Liver (tissue), 9 donors: ENCODE measurements around the gene PFKFB3. TPM values are rescaled to one million over a fixed set of nuclear protein-coding genes. Genes with fewer than 3 reads are reported as not detected.

Experiments used
- DNase-seq: peaks from one replicate; pipeline ENCODE4 v3.0.0-alpha.2; 2017; ENCODE audit warnings: low spot score
- H3K27ac ChIP-seq, 2 donors: one replicate each; pipeline ENCODE4 v1.7.0; 2013; ENCODE audit warnings: inconsistent platforms in 2 of 2, low read length in 2 of 2, control low read depth in 1 of 2, low read depth in 1 of 2, mild to moderate bottlenecking in 1 of 2
- H3K27me3 ChIP-seq, 4 donors: one replicate each; pipeline versions ENCODE4 v1.6.1 to v1.7.0; 2013; ENCODE audit warnings: low read length in 3 of 4, inconsistent platforms in 1 of 4, mild to moderate bottlenecking in 1 of 4, moderate library complexity in 1 of 4; ENCODE audit not compliant: control insufficient read depth in 4 of 4, insufficient read depth in 4 of 4
- H3K36me3 ChIP-seq, 4 donors: one replicate each; pipeline versions ENCODE4 v1.6.1 to v1.7.0; 2013; ENCODE audit warnings: low read length in 3 of 4, mild to moderate bottlenecking in 3 of 4, low read depth in 1 of 4, moderate library complexity in 1 of 4; ENCODE audit not compliant: control insufficient read depth in 4 of 4, insufficient read depth in 3 of 4
- H3K4me1 ChIP-seq, 4 donors: one replicate each; pipeline versions ENCODE4 v1.6.1 to v1.7.0; 2013; ENCODE audit warnings: low read length in 3 of 4, mild to moderate bottlenecking in 3 of 4, moderate library complexity in 1 of 4; ENCODE audit not compliant: control insufficient read depth in 4 of 4, insufficient read depth in 4 of 4
- H3K4me3 ChIP-seq, 3 donors: one replicate each; pipeline versions ENCODE4 v1.6.1 to v1.7.0; 2013; ENCODE audit warnings: low read length in 3 of 3, control low read depth in 1 of 3, low read depth in 1 of 3, mild to moderate bottlenecking in 1 of 3
- H3K9ac ChIP-seq, 2 donors: one replicate each; pipeline ENCODE4 v1.7.0; 2013; ENCODE audit warnings: low read length in 2 of 2, mild to moderate bottlenecking in 2 of 2, moderate library complexity in 2 of 2, control low read depth in 1 of 2, low read depth in 1 of 2
- H3K9me3 ChIP-seq, 4 donors: one replicate each; pipeline versions ENCODE4 v1.6.1 to v1.7.0; 2013; ENCODE audit warnings: low read length in 3 of 4; ENCODE audit not compliant: control insufficient read depth in 4 of 4
- ATF3 ChIP-seq: IDR thresholded peaks from 2 replicates; pipeline ENCODE4 v1.6.1; 2016; ENCODE audit warnings: antibody characterized with exemption
- CTCF ChIP-seq: fragments of 150-350 bp; IDR thresholded peaks from 2 replicates; pipeline ENCODE4 v1.5.1; 2017; ENCODE audit warnings: improper control_type of control experiment, low read depth, low read length; ENCODE audit not compliant: missing input control
- EGR1 ChIP-seq, 2 donors: IDR thresholded peaks; 2 replicates each; pipeline ENCODE4 v1.6.1; 2016 to 2018; ENCODE audit warnings: antibody characterized with exemption in 2 of 2, low read depth in 2 of 2
- FOXA1 ChIP-seq: IDR thresholded peaks from 2 replicates; pipeline ENCODE4 v1.6.1; 2016; ENCODE audit warnings: antibody characterized with exemption
- FOXA2 ChIP-seq: IDR thresholded peaks from 2 replicates; pipeline ENCODE4 v1.6.1; 2016; ENCODE audit warnings: antibody characterized with exemption
- GABPA ChIP-seq, 2 donors: IDR thresholded peaks in 1 of 2; conservative IDR thresholded peaks in 1 of 2; 2 replicates each; pipeline ENCODE4 v1.6.1; 2016; ENCODE audit warnings: antibody characterized with exemption in 2 of 2, mild to moderate bottlenecking in 1 of 2, moderate library complexity in 1 of 2
- HNF4A ChIP-seq, 2 donors: conservative IDR thresholded peaks; 2 replicates each; pipeline ENCODE4 v1.6.1; 2016; ENCODE audit warnings: antibody characterized with exemption in 2 of 2, mild to moderate bottlenecking in 2 of 2
- HNF4G ChIP-seq: IDR thresholded peaks from 2 replicates; pipeline ENCODE4 v1.6.1; 2016; ENCODE audit warnings: antibody characterized with exemption
- JUND ChIP-seq, 2 donors: IDR thresholded peaks; 2 replicates each; pipeline ENCODE4 v1.6.1; 2016; ENCODE audit warnings: antibody characterized with exemption in 2 of 2
- MAX ChIP-seq: IDR thresholded peaks from 2 replicates; pipeline ENCODE4 v1.6.1; 2016; ENCODE audit warnings: antibody characterized with exemption
- NR2F2 ChIP-seq: IDR thresholded peaks from 2 replicates; pipeline ENCODE4 v1.6.1; 2016; ENCODE audit warnings: antibody characterized with exemption
- RAD21 ChIP-seq, 2 donors: IDR thresholded peaks; 2 replicates each; pipeline ENCODE4 v1.6.1; 2016; ENCODE audit warnings: antibody characterized with exemption in 2 of 2, mild to moderate bottlenecking in 2 of 2
- REST ChIP-seq: IDR thresholded peaks from 2 replicates; pipeline ENCODE4 v1.6.1; 2016; ENCODE audit warnings: antibody characterized with exemption, mild to moderate bottlenecking
- RXRA ChIP-seq, 2 donors: IDR thresholded peaks; 2 replicates each; pipeline ENCODE4 v1.6.1; 2017 to 2018; ENCODE audit warnings: antibody characterized with exemption in 2 of 2, mild to moderate bottlenecking in 1 of 2
- SP1 ChIP-seq: IDR thresholded peaks from 2 replicates; pipeline ENCODE4 v1.6.1; 2018; ENCODE audit warnings: antibody characterized with exemption, mild to moderate bottlenecking
- TAF1 ChIP-seq: conservative IDR thresholded peaks from 2 replicates; pipeline ENCODE4 v1.6.1; 2016; ENCODE audit warnings: antibody characterized with exemption, mild to moderate bottlenecking
- YY1 ChIP-seq: IDR thresholded peaks from 2 replicates; pipeline ENCODE4 v1.6.1; 2016; ENCODE audit warnings: antibody characterized with exemption, mild to moderate bottlenecking
- ZBTB33 ChIP-seq: IDR thresholded peaks from 2 replicates; pipeline ENCODE4 v1.6.1; 2016; ENCODE audit warnings: antibody characterized with exemption
- WGBS: extraction: QIAGEN DNeasy Blood & Tissue Kit; methylation state at CpG from one replicate; pipeline ENCODE4 v1.1.7; 2013; 5-methylcytosine and 5-hydroxymethylcytosine counted together
- polyA plus RNA-seq, 2 donors: library from polyadenylated mRNA; stranded (reverse) in 1 of 2; unstranded in 1 of 2; fragments of 200-250 nt in 1 of 2; fragments of >200 nt in 1 of 2; fragmentation: Nextera tagmentation in 1 of 2; extraction: Ambion mirVana in 1 of 2; gene quantifications; one replicate each; pipeline versions ENCODE4 v1.2.1 to v1.2.3, GENCODE V29; 2013 to 2015
- total RNA-seq, 2 donors: library from RNA; depleted of rRNA; stranded (reverse); fragments of >200 nt; gene quantifications; one replicate each; pipeline ENCODE4 v1.2.3, GENCODE V29; 2014
- donor health status: healthy.
- donor health status: healthy.
- donor health status: healthy.
- donor health status: healthy.
- donor health status: healthy.

The PFKFB3 gene
- total and polyA plus RNA-seq, 4 donors, result 1.6 to 9.1 (median 5.8) TPM

- Histone ChIP-seq H3K4me3 (no peak overlapping the region), H3K4me1 (peaks cover 2 to 12% (median 10%) of the 10 kb centered on the region in 4 donors), H3K27ac (no peak overlapping the region), H3K9ac (no peak overlapping the region), H3K27me3 (no peaks in the 10 kb centered on the region), H3K9me3 (no peaks in the 10 kb centered on the region), H3K36me3 (no peaks in the 10 kb centered on the region)
- TF ChIP-seq ATF3 (no peak), RXRA (IDR thresholded peaks at IDR 0.05) (no peak), ZBTB33 (no peak), RAD21 (IDR thresholded peaks at IDR 0.05) (no peak), CTCF (no peak), HNF4G (no peak), MAX (no peak), FOXA1 (no peak), YY1 (no peak), GABPA (IDR thresholded peaks at IDR 0.05 in 1 of 2, conservative IDR thresholded peaks at IDR 0.05 in 1 of 2) (no peak), FOXA2 (no peak), EGR1 (IDR thresholded peaks at IDR 0.05; ENCODE audit: low read depth in 2 of 2) (no peak), JUND (IDR thresholded peaks at IDR 0.05) (no peak), NR2F2 (no peak), REST (no peak), SP1 (no peak), TAF1 (no peak), HNF4A (conservative IDR thresholded peaks at IDR 0.05) (no peak)
- DNase-seq, result no peak
- 86% methylated on average over 18 of the region's 18 CpGs for WGBS
These were observed 17.6 kb upstream of the PFKFB3 start for GRCh38 chr10:6185039-6185716.
